ENCODE measurements around the gene IDUA. TPM values are rescaled to one million over a fixed set of nuclear protein-coding genes. Genes with fewer than 3 reads are reported as not detected.

Gene IDUA
- total RNA-seq, 4 donors from 2014 or later: 23.9 to 79.4 (median 52.9) TPM

DNA sequence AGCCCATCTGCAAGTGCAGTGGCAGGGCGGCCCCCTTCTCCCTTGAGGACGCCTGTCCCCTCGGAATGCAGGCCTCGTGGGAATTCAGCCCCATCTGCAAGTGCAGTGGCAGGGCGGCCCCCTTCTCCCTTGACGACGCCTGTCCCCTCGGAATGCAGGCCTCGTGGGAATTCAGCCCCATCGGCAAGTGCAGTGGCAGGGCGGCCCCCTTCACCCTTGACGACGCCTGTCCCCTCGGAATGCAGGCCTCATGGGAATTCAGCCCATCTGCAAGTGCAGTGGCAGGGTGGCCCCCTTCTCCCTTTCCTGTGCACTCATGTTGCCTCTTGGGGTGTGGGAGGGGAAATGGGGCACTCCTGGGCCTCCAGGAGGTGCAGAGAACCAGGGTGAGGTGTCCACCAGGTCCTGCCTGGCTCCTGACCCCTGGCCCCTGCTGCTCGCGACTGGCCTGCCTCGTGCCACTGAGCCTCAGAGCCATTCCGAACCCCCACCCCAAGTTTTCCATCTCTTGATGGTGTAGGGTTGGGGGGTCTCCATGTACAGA is 13.1 kb downstream of the IDUA start:
- no peak for DNase-seq (ENCODE audit: low spot score in 2 of 2)
- H3K4me1 ChIP-seq: peaks cover 0 to 45% (median 18%) of the 10 kb centered on the region in 4 donors
- H3K9me3 ChIP-seq: no peaks in the 10 kb centered on the region
- H3K27ac ChIP-seq: no peak overlapping the region
- peaks cover 0 to 70% of the 10 kb centered on the region in 2 donors for H3K27me3 ChIP-seq
- peaks cover 0 to 7% (median 0%) of the 10 kb centered on the region in 3 donors for H3K36me3 ChIP-seq
- TF ChIP-seq, protein P1, sequence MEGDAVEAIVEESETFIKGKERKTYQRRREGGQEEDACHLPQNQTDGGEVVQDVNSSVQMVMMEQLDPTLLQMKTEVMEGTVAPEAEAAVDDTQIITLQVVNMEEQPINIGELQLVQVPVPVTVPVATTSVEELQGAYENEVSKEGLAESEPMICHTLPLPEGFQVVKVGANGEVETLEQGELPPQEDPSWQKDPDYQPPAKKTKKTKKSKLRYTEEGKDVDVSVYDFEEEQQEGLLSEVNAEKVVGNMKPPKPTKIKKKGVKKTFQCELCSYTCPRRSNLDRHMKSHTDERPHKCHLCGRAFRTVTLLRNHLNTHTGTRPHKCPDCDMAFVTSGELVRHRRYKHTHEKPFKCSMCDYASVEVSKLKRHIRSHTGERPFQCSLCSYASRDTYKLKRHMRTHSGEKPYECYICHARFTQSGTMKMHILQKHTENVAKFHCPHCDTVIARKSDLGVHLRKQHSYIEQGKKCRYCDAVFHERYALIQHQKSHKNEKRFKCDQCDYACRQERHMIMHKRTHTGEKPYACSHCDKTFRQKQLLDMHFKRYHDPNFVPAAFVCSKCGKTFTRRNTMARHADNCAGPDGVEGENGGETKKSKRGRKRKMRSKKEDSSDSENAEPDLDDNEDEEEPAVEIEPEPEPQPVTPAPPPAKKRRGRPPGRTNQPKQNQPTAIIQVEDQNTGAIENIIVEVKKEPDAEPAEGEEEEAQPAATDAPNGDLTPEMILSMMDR (IDR thresholded peaks at IDR 0.05): no peak
- TF ChIP-seq POLR2A (IDR thresholded peaks at IDR 0.05) (no peak), EP300 (IDR thresholded peaks at IDR 0.05) (no peak)
- H3K4me3 ChIP-seq: no peak overlapping the region
- 66 to 72% methylated on average over 6 to 18 of the region's 18 CpGs for WGBS, 2 donors

DNA sequence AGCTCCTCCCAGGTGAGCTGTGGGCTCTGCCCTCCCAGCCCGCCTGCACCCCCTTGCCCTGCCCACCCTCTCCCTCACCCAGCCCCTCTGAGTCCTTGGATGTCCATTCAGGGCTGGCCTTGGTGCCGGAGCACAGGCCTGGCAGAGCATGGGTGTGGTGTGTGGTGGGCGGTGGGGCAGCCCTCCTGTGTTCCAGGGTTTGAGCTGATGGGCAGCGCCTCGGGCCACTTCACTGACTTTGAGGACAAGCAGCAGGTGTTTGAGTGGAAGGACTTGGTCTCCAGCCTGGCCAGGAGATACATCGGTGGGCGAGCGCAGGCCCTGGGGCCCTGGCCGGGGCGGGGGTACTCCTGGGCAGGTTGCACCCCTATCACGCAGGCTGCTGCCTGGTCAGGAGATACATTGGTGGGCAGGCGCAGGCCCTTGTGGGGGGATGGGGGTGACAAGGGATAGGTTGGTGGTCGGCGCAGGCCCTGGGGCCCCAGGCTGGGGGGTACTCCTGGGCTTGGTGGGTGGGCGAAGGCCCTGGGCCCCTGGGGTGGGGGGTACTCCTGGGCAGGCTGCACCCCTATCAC is 13.9 kb downstream of the IDUA start:
- Histone ChIP-seq H3K36me3 (peaks cover 0 to 7% (median 0%) of the 10 kb centered on the region in 3 donors), H3K9me3 (no peaks in the 10 kb centered on the region), H3K27me3 (peaks cover 0 to 75% of the 10 kb centered on the region in 2 donors), H3K27ac (no peak overlapping the region), H3K4me1 (peaks cover 0 to 45% (median 18%) of the 10 kb centered on the region in 4 donors), H3K4me3 (no peak overlapping the region)
- WGBS, 2 donors: 92 to 98% methylated on average over 12 to 14 of the region's 15 CpGs
- DNase-seq (ENCODE audit: low spot score in 2 of 2): no peak
- TF ChIP-seq, protein P1 (IDR thresholded peaks at IDR 0.05): no peak
- TF ChIP-seq EP300 (IDR thresholded peaks at IDR 0.05) (no peak), POLR2A (IDR thresholded peaks at IDR 0.05) (no peak)

- no peak for TF ChIP-seq POLR2A (IDR thresholded peaks at IDR 0.05)
- TF ChIP-seq EP300 (IDR thresholded peaks at IDR 0.05): no peak
- TF ChIP-seq, protein P1 (IDR thresholded peaks at IDR 0.05): no peak
- Histone ChIP-seq H3K4me3 (no peak overlapping the region), H3K9me3 (no peaks in the 10 kb centered on the region), H3K27ac (no peak overlapping the region), H3K36me3 (peaks cover 0 to 7% (median 0%) of the 10 kb centered on the region in 3 donors), H3K27me3 (peaks cover 0 to 76% of the 10 kb centered on the region in 2 donors), H3K4me1 (peaks cover 0 to 43% (median 16%) of the 10 kb centered on the region in 4 donors)
- no peak for DNase-seq (ENCODE audit: low spot score in 2 of 2)
- WGBS, 2 donors: 20 to 47% methylated on average over 26 to 32 of the region's 48 CpGs
Measured at GRCh38 chr4:1001561-1002130, 14.8 kb downstream of the IDUA start.

GRCh38 chr4:1002131-1002630 is 15.3 kb downstream of the IDUA start:
- TF ChIP-seq POLR2A (IDR thresholded peaks at IDR 0.05) (no peak), EP300 (IDR thresholded peaks at IDR 0.05) (peak in 1 of 2 donors; percentile 48)
- TF ChIP-seq, protein P1 (IDR thresholded peaks at IDR 0.05): no peak
- no peak overlapping the region for H3K27ac ChIP-seq
- H3K9me3 ChIP-seq: peaks cover 0 to 5% (median 0%) of the 10 kb centered on the region in 4 donors
- H3K4me1 ChIP-seq: peaks cover 0 to 38% (median 11%) of the 10 kb centered on the region in 4 donors
- DNase-seq (ENCODE audit: low spot score in 2 of 2): peak; percentile 35 to 45
- H3K4me3 ChIP-seq: no peak overlapping the region
- 4 to 9% methylated on average over 25 to 33 of the region's 54 CpGs for WGBS, 2 donors
- peaks cover 0 to 76% of the 10 kb centered on the region in 2 donors for H3K27me3 ChIP-seq
- peaks cover 0 to 7% (median 0%) of the 10 kb centered on the region in 3 donors for H3K36me3 ChIP-seq

All from tibial nerve (tissue), 4 donors.